Panc1 (cell line): ENCODE measurements around the gene SEMA4D. TPM values are rescaled to one million over a fixed set of nuclear protein-coding genes. Genes with fewer than 3 reads are reported as not detected.

ENCODE experiments used
- ATAC-seq: fragments of 200-7000 bp; cut with Tn5 transposase; 2 replicates; pipeline ENCODE4 v1.9.1; 2020; ENCODE audit warnings: mild to moderate bottlenecking, moderate library complexity
- BruUV-seq: library from RNA; stranded (reverse); fragments of 400-500 nt; replicated peaks from 2 replicates; lab custom pipeline; 2021; lab: Mats Ljungman, UMichigan
- CTCF ChIA-PET: fragments of 300-600 bp; sonication (Branson Sonifier 250); formaldehyde crosslinking; loops from one replicate; lab custom pipeline; 2022; ENCODE audit warnings: antibody characterized with exemption; lab: Charles Lee
- POLR2A ChIA-PET: fragments of 300-600 bp; sonication (Branson Sonifier 250); formaldehyde crosslinking; loops from one replicate; lab custom pipeline; 2022; ENCODE audit warnings: antibody characterized with exemption; lab: Charles Lee
- DNase-seq: peaks from one replicate; pipeline ENCODE4 v3.0.0-alpha.2; 2010; ENCODE audit warnings: low read depth, low spot score
- H3K27ac ChIP-seq: 2 replicates; pipeline ENCODE4 v1.5.1; 2011; ENCODE audit warnings: mild to moderate bottlenecking, low read length, inconsistent platforms
- H3K27me3 ChIP-seq: fragments of 200-500 bp; sonication (Bioruptor generic); 2 replicates; pipeline ENCODE4 v1.6.0; 2014; ENCODE audit warnings: low read length, inconsistent platforms; ENCODE audit not compliant: control insufficient read depth, insufficient read depth
- H3K36me3 ChIP-seq: fragments of 200-500 bp; sonication (Bioruptor generic); 2 replicates; pipeline ENCODE4 v1.5.1; 2014; ENCODE audit warnings: inconsistent platforms, mild to moderate bottlenecking, low read length, moderate library complexity; ENCODE audit not compliant: control insufficient read depth, insufficient read depth
- H3K4me1 ChIP-seq: 2 replicates; pipeline ENCODE4 v1.5.1; 2011; ENCODE audit warnings: inconsistent platforms, mild to moderate bottlenecking, low read length, moderate library complexity; ENCODE audit not compliant: control insufficient read depth, insufficient read depth
- H3K4me3 ChIP-seq, 2 experiments: 2 replicates each; pipeline ENCODE4 v1.5.1; 2011 to 2012; ENCODE audit warnings: low read depth in 2 of 2, low read length in 2 of 2, mild to moderate bottlenecking in 2 of 2, inconsistent platforms in 1 of 2, moderate library complexity in 1 of 2
- H3K9me3 ChIP-seq: fragments of 200-500 bp; sonication (Bioruptor generic); 2 replicates; pipeline ENCODE4 v1.5.1; 2014; ENCODE audit warnings: low read depth, mild to moderate bottlenecking, inconsistent platforms, low read length, moderate library complexity; ENCODE audit not compliant: control insufficient read depth, insufficient read depth
- POLR2AphosphoS5 ChIP-seq: IDR thresholded peaks from 2 replicates; pipeline ENCODE4 v1.6.1; 2012; ENCODE audit warnings: mild to moderate bottlenecking, low read depth, low read length, moderate library complexity
- SIN3A ChIP-seq: IDR thresholded peaks from 2 replicates; pipeline ENCODE4 v1.6.1; 2012; ENCODE audit warnings: low read depth, mild to moderate bottlenecking, low read length, moderate library complexity, borderline replicate concordance; ENCODE audit not compliant: insufficient read depth
- TCF7L2 ChIP-seq: IDR thresholded peaks from 2 replicates; pipeline ENCODE4 v1.6.1; 2011; ENCODE audit warnings: mild to moderate bottlenecking, low read depth, low read length, inconsistent platforms
- in situ Hi-C: cut with HindIII; loops from 2 replicates; pipeline ENCODE4 v1.10.0; 2016; ENCODE audit warnings: low sequenced_read_pairs, low pct_unique_long_range_greater_than_20kb
- intact Hi-C: fragments of 100-400 bp; cut with micrococcal nuclease; formaldehyde crosslinking; loops from one replicate; pipeline ENCODE4 v1.10.0; 2022; ENCODE audit not compliant: unreplicated experiment
- total RNA-seq: library from RNA; stranded (reverse); gene quantifications from one replicate; pipeline ENCODE4 v1.2.1, GENCODE V29; 2021; ENCODE audit not compliant: unreplicated experiment
- TF ChIP-seq, protein P1 (sequence below): fragments of 450-650 bp; IDR thresholded peaks from 2 replicates; pipeline ENCODE4 v1.5.1; 2017; ENCODE audit warnings: mild to moderate bottlenecking
- TF ChIP-seq, protein P2 (sequence below), 2 experiments: IDR thresholded peaks; 2 replicates each; pipeline ENCODE4 v1.6.1; 2011 to 2012; ENCODE audit warnings: low read depth in 2 of 2, control low read depth in 1 of 2, low read length in 1 of 2, mild to moderate bottlenecking in 1 of 2, moderate library complexity in 1 of 2; ENCODE audit not compliant: insufficient read depth in 1 of 2

SEMA4D gene
- total RNA-seq, 1 experiment from 2014 or later: 6.5 TPM

DNA sequence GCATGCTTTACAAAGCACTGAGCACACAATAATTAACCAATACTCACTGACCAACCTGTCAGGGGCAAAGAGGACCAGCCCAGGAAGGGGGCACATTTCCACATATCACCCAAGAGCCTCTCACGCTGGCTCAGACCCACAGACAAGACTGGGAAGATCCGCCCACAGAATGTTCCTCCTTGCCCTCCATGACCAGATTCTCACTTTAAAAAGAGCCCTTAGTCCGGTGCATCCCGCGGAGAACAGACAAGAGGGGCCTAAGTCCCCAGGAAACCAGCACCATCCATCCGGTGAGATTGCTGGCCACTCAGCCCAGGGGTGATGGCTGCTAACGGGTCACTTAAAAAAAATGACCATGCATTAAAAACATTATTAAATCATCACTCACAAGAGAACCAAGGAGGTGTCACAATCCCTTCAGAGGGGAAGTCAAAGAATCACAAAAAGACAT is 32.9 kb downstream of the SEMA4D start:
- DNase-seq: no peak
- Histone ChIP-seq H3K27ac (no peak overlapping the region), H3K27me3 (no peaks in the 10 kb centered on the region), H3K36me3 (no peaks in the 10 kb centered on the region), H3K4me3 (no peak overlapping the region), H3K4me1 (no peaks in the 10 kb centered on the region), H3K9me3 (no peaks in the 10 kb centered on the region)
- intact Hi-C loops: no loop called here
- in situ Hi-C loops: no loop called here
- ChIA-PET CTCF (no interaction called here), POLR2A (no interaction called here)
- no TSS peak for BruUV-seq
- TF ChIP-seq, protein P1, sequence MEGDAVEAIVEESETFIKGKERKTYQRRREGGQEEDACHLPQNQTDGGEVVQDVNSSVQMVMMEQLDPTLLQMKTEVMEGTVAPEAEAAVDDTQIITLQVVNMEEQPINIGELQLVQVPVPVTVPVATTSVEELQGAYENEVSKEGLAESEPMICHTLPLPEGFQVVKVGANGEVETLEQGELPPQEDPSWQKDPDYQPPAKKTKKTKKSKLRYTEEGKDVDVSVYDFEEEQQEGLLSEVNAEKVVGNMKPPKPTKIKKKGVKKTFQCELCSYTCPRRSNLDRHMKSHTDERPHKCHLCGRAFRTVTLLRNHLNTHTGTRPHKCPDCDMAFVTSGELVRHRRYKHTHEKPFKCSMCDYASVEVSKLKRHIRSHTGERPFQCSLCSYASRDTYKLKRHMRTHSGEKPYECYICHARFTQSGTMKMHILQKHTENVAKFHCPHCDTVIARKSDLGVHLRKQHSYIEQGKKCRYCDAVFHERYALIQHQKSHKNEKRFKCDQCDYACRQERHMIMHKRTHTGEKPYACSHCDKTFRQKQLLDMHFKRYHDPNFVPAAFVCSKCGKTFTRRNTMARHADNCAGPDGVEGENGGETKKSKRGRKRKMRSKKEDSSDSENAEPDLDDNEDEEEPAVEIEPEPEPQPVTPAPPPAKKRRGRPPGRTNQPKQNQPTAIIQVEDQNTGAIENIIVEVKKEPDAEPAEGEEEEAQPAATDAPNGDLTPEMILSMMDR: no peak
- TF ChIP-seq SIN3A: no peak
- TF ChIP-seq, protein P2, sequence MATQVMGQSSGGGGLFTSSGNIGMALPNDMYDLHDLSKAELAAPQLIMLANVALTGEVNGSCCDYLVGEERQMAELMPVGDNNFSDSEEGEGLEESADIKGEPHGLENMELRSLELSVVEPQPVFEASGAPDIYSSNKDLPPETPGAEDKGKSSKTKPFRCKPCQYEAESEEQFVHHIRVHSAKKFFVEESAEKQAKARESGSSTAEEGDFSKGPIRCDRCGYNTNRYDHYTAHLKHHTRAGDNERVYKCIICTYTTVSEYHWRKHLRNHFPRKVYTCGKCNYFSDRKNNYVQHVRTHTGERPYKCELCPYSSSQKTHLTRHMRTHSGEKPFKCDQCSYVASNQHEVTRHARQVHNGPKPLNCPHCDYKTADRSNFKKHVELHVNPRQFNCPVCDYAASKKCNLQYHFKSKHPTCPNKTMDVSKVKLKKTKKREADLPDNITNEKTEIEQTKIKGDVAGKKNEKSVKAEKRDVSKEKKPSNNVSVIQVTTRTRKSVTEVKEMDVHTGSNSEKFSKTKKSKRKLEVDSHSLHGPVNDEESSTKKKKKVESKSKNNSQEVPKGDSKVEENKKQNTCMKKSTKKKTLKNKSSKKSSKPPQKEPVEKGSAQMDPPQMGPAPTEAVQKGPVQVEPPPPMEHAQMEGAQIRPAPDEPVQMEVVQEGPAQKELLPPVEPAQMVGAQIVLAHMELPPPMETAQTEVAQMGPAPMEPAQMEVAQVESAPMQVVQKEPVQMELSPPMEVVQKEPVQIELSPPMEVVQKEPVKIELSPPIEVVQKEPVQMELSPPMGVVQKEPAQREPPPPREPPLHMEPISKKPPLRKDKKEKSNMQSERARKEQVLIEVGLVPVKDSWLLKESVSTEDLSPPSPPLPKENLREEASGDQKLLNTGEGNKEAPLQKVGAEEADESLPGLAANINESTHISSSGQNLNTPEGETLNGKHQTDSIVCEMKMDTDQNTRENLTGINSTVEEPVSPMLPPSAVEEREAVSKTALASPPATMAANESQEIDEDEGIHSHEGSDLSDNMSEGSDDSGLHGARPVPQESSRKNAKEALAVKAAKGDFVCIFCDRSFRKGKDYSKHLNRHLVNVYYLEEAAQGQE (IDR thresholded peaks at IDR 0.05; ENCODE audit: insufficient read depth in 1 of 2, low read depth in 2 of 2, low read length in 1 of 2): no peak
- no peak for TF ChIP-seq POLR2AphosphoS5
- no peak for TF ChIP-seq TCF7L2
- ATAC-seq: no peak

DNA sequence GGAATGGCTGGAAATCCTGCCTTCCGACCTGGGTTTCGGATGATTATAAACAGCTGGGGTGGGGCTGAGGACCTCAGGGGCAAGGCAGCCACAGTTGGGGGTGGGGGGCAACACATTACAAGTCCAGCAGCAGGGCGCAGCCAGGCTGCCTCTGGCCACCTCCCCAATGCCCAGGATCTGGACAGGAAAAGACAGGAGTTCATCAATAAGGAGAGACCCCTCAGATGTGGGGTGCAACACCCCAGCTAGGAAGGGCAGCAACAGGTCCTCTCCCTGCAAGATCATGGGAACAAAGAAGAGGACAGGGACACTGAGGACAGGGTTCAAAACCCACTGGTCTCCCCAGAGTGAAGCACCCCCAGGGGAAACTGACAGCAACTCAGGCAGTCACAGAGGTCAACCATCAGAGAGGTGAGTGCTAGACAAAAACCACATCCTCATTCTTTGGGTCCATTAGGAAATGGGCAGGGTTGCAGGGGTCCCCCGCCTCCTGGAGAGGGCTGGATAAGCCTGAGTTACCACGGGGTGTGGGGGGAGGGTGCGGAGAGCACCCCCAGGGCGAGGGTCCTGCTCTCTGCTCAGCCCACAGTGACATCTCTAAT is 33.5 kb downstream of the SEMA4D start:
- Histone ChIP-seq H3K4me3 (no peak overlapping the region), H3K27me3 (no peaks in the 10 kb centered on the region), H3K27ac (no peak overlapping the region), H3K36me3 (no peaks in the 10 kb centered on the region), H3K9me3 (no peaks in the 10 kb centered on the region), H3K4me1 (no peaks in the 10 kb centered on the region)
- ATAC-seq: no peak
- BruUV-seq: no TSS peak
- TF ChIP-seq SIN3A (no peak), TCF7L2 (no peak), POLR2AphosphoS5 (no peak)
- TF ChIP-seq, protein P2 (IDR thresholded peaks at IDR 0.05; ENCODE audit: insufficient read depth in 1 of 2, low read depth in 2 of 2, low read length in 1 of 2): no peak
- TF ChIP-seq, protein P1: no peak
- intact Hi-C loops: no loop called here
- ChIA-PET POLR2A (no interaction called here), CTCF (no interaction called here)
- in situ Hi-C loops: no loop called here
- DNase-seq: no peak
